ENCODE measurements around the gene AGPS. TPM values are rescaled to one million over a fixed set of nuclear protein-coding genes. Genes with fewer than 3 reads are reported as not detected.
"Not testable (repeated sequence)": the region's sequence is repeated elsewhere in the genome, so short reads cannot be mapped to it uniquely, and the experiment has no call there.

AGPS gene
- polyA plus RNA-seq, 1 experiment = 22.6 TPM

- ChIA-PET POLR2A (no interaction called here), CTCF (interaction anchor here (1.2 kb wide), 1 partner anchor 99 kb away, joined by 5 read pairs; no protein-coding TSS in a partner anchor)
- peaks cover 8% of the 10 kb centered on the region; the same call in 1 of the 2 replicates for H3K9me3 ChIP-seq (ENCODE audit: control insufficient read depth, insufficient read depth, low read length)
- H3K27ac ChIP-seq (ENCODE audit: low read depth, low read length) = no peak overlapping the region
- no peak overlapping the region for H3K4me3 ChIP-seq (ENCODE audit: low read depth, low read length)
- no peaks in the 10 kb centered on the region for H3K27me3 ChIP-seq (ENCODE audit: control insufficient read depth, insufficient read depth, low read length)
- DNase-seq (ENCODE audit: low read depth, low spot score) = no peak
- TF ChIP-seq CTCF (IDR thresholded peaks at IDR 0.05; ENCODE audit: low read depth, low read length) = no peak
These were observed 41.9 kb downstream of the AGPS start for GRCh38 chr2:177434475-177434874.

GRCh38 chr2:177445200-177445599, 52.6 kb downstream of the AGPS start:
- Histone ChIP-seq H3K27me3 (ENCODE audit: control insufficient read depth, insufficient read depth, low read length) (no peaks in the 10 kb centered on the region), H3K4me3 (ENCODE audit: low read depth, low read length) (no peak overlapping the region), H3K9me3 (ENCODE audit: control insufficient read depth, insufficient read depth, low read length) (no peaks in the 10 kb centered on the region; the same call in 1 of the 2 replicates), H3K27ac (ENCODE audit: low read depth, low read length) (no peak overlapping the region)
- ChIA-PET CTCF (no interaction called here), POLR2A (no interaction called here)
- no peak for DNase-seq (ENCODE audit: low read depth, low spot score)
- no peak for TF ChIP-seq CTCF (IDR thresholded peaks at IDR 0.05; ENCODE audit: low read depth, low read length)

GRCh38 chr2:177448031-177448430, 55.5 kb downstream of the AGPS start:
- Histone ChIP-seq H3K4me3 (ENCODE audit: low read depth, low read length) (no peak overlapping the region), H3K27ac (ENCODE audit: low read depth, low read length) (no peak overlapping the region), H3K9me3 (ENCODE audit: control insufficient read depth, insufficient read depth, low read length) (no peaks in the 10 kb centered on the region; the same call in 1 of the 2 replicates), H3K27me3 (ENCODE audit: control insufficient read depth, insufficient read depth, low read length) (no peaks in the 10 kb centered on the region)
- CTCF ChIA-PET = no interaction called here
- POLR2A ChIA-PET = no interaction called here
- TF ChIP-seq CTCF (IDR thresholded peaks at IDR 0.05; ENCODE audit: low read depth, low read length) = no peak
- DNase-seq (ENCODE audit: low read depth, low spot score) = no peak

DNA sequence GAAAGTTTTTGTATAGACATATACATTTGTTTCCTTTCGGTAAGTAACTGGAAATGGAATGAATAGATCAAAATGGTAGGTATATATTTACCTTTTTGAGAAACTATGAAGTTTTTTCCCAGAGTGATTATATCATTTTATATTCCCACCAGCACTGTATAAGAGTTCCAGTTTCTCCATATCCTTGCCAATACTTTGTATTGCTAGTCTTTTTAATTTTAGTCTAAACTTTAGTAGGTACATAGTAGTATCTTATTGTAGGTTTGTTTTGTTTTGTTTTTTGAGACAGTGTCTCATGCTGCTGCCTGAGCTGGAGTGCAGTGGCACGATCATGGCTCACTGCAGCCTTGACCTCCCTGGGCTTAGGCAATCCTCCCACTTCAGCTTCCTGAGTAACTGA, 56.6 kb downstream of the AGPS start:
- H3K4me3 ChIP-seq (ENCODE audit: low read depth, low read length) = no peak overlapping the region
- H3K27me3 ChIP-seq (ENCODE audit: control insufficient read depth, insufficient read depth, low read length) = no peaks in the 10 kb centered on the region
- POLR2A ChIA-PET = no interaction called here
- DNase-seq (ENCODE audit: low read depth, low spot score) = no peak
- TF ChIP-seq CTCF (IDR thresholded peaks at IDR 0.05; ENCODE audit: low read depth, low read length) = no peak
- H3K27ac ChIP-seq (ENCODE audit: low read depth, low read length) = no peak overlapping the region
- no peaks in the 10 kb centered on the region; the same call in 1 of the 2 replicates for H3K9me3 ChIP-seq (ENCODE audit: control insufficient read depth, insufficient read depth, low read length)
- CTCF ChIA-PET = interaction anchor here (0.9 kb wide), 1 partner anchor 41 kb away, joined by 5 read pairs; no protein-coding TSS in a partner anchor

GRCh38 chr2:177455187-177455586, 62.6 kb downstream of the AGPS start:
- Histone ChIP-seq H3K27ac (ENCODE audit: low read depth, low read length) (no peak overlapping the region), H3K9me3 (ENCODE audit: control insufficient read depth, insufficient read depth, low read length) (no peaks in the 10 kb centered on the region), H3K4me3 (ENCODE audit: low read depth, low read length) (no peak overlapping the region), H3K27me3 (ENCODE audit: control insufficient read depth, insufficient read depth, low read length) (no peaks in the 10 kb centered on the region)
- DNase-seq (ENCODE audit: low read depth, low spot score) = no peak
- POLR2A ChIA-PET = no interaction called here
- CTCF ChIA-PET = interaction anchor here (0.6 to 1.8 kb wide), 6 partner anchors 35 to 308 kb away, joined by 3 to 6 read pairs (median 3); no protein-coding TSS in a partner anchor
- no peak for TF ChIP-seq CTCF (IDR thresholded peaks at IDR 0.05; ENCODE audit: low read depth, low read length)

- H3K9me3 ChIP-seq (ENCODE audit: control insufficient read depth, insufficient read depth, low read length); H3K27me3 ChIP-seq (ENCODE audit: control insufficient read depth, insufficient read depth, low read length); H3K4me3 ChIP-seq (ENCODE audit: low read depth, low read length); POLR2A ChIA-PET; H3K27ac ChIP-seq (ENCODE audit: low read depth, low read length); DNase-seq (ENCODE audit: low read depth, low spot score): not testable (repeated sequence)
- CTCF ChIA-PET = interaction anchor here (1.5 kb wide), 1 partner anchor 125 kb away, joined by 3 read pairs; no protein-coding TSS in a partner anchor
These were observed 67.2 kb downstream of the AGPS start for GRCh38 chr2:177459756-177460155.

Data from AG04450 (cell line).